Measurements from ENCODE around the gene CLEC4F.

Gene CLEC4F

GRCh38 chr2:70793450-70793849 is 26.9 kb downstream of the CLEC4F start:
- no peak for TF ChIP-seq CTCF (IDR thresholded peaks at IDR 0.05)
- H3K9me3 ChIP-seq: no peaks in the 10 kb centered on the region
- H3K27me3 ChIP-seq: peaks cover 90% of the 10 kb centered on the region
- H3K27ac ChIP-seq: no peak overlapping the region
- H3K4me3 ChIP-seq (ENCODE audit: low read depth in 1 of 2, low read length in 1 of 2): no peak overlapping the region
- peaks cover 0 to 5% of the 10 kb centered on the region in 2 experiments for H3K4me1 ChIP-seq (ENCODE audit: control insufficient read depth in 1 of 2, insufficient read depth in 1 of 2, low read depth in 1 of 2, low read length in 1 of 2)
- no peaks in the 10 kb centered on the region for H3K36me3 ChIP-seq

- Histone ChIP-seq H3K27ac (no peak within 1 kb of the TSS), H3K27me3 (peaks cover 100% of the 10 kb centered on the region), H3K4me3 (ENCODE audit: low read depth in 1 of 2, low read length in 1 of 2) (no peak within 1 kb of the TSS), H3K36me3 (no peaks in the 10 kb centered on the region), H3K9me3 (no peaks in the 10 kb centered on the region), H3K4me1 (ENCODE audit: control insufficient read depth in 1 of 2, insufficient read depth in 1 of 2, low read depth in 1 of 2, low read length in 1 of 2) (peaks cover 0 to 5% of the 10 kb centered on the region in 2 experiments)
- TF ChIP-seq CTCF (IDR thresholded peaks at IDR 0.05): no peak
These were observed 30.1 kb downstream of the CLEC4F start, which contains the start of gene FIGLA for GRCh38 chr2:70790136-70790828. FIGLA (minus strand) TSS chr2:70790643; CDS start chr2:70790638, 5 bp downstream.

- TF ChIP-seq CTCF (IDR thresholded peaks at IDR 0.05): no peak
- Histone ChIP-seq H3K4me3 (ENCODE audit: low read depth in 1 of 2, low read length in 1 of 2) (no peak overlapping the region), H3K27me3 (peaks cover 100% of the 10 kb centered on the region)
These were observed 30.9 kb downstream of the CLEC4F start for GRCh38 chr2:70789304-70790135.

GRCh38 chr2:70785137-70785911 is 35.1 kb downstream of the CLEC4F start:
- Histone ChIP-seq H3K4me3 (ENCODE audit: low read depth in 1 of 2, low read length in 1 of 2) (no peak overlapping the region), H3K27ac (no peak overlapping the region), H3K9me3 (no peaks in the 10 kb centered on the region), H3K27me3 (peaks cover 71% of the 10 kb centered on the region), H3K4me1 (ENCODE audit: control insufficient read depth in 1 of 2, insufficient read depth in 1 of 2, low read depth in 1 of 2, low read length in 1 of 2) (no peaks in the 10 kb centered on the region), H3K36me3 (no peaks in the 10 kb centered on the region)
- no peak for TF ChIP-seq CTCF (IDR thresholded peaks at IDR 0.05)

More at GRCh38 chr2:70789304-70790135, 30.9 kb downstream of the CLEC4F start:
- Histone ChIP-seq H3K9me3 (no peaks in the 10 kb centered on the region), H3K4me1 (ENCODE audit: control insufficient read depth in 1 of 2, insufficient read depth in 1 of 2, low read depth in 1 of 2, low read length in 1 of 2) (peaks cover 0 to 5% of the 10 kb centered on the region in 2 experiments), H3K36me3 (no peaks in the 10 kb centered on the region), H3K27ac (no peak overlapping the region)

- Histone ChIP-seq H3K4me3 (ENCODE audit: low read depth in 1 of 2, low read length in 1 of 2) (no peak overlapping the region), H3K27me3 (peaks cover 71% of the 10 kb centered on the region)
These were observed 36.1 kb downstream of the CLEC4F start for GRCh38 chr2:70784320-70784719.

More at GRCh38 chr2:70784320-70784719, 36.1 kb downstream of the CLEC4F start:
- Histone ChIP-seq H3K4me1 (ENCODE audit: control insufficient read depth in 1 of 2, insufficient read depth in 1 of 2, low read depth in 1 of 2, low read length in 1 of 2) (no peaks in the 10 kb centered on the region), H3K27ac (no peak overlapping the region), H3K9me3 (no peaks in the 10 kb centered on the region), H3K36me3 (no peaks in the 10 kb centered on the region)
- no peak for TF ChIP-seq CTCF (IDR thresholded peaks at IDR 0.05)
